Hematopoietic multipotent progenitor cell (in vitro differentiated cells): ENCODE measurements around the gene LRRC49. TPM values are rescaled to one million over a fixed set of nuclear protein-coding genes. Genes with fewer than 3 reads are reported as not detected.
"Not testable (repeated sequence)": the region's sequence is repeated elsewhere in the genome, so short reads cannot be mapped to it uniquely, and the experiment has no call there.

Source experiments
- DNase-seq, 3 donors: peaks; one replicate each; pipeline ENCODE4 v3.0.0-alpha.2; 2011 to 2015; ENCODE audit warnings: low read depth in 2 of 3, low spot score in 2 of 3
- total RNA-seq: library from RNA; depleted of rRNA; stranded (reverse); fragments of >200 nt; gene quantifications from one replicate; pipeline ENCODE4 v1.2.3, GENCODE V29; 2012

The LRRC49 gene
- total RNA-seq, 1 donor = 1.6 TPM

- no peak for DNase-seq
Observed at GRCh38 chr15:70967646-70968045, 75.0 kb downstream of the LRRC49 start.

DNA sequence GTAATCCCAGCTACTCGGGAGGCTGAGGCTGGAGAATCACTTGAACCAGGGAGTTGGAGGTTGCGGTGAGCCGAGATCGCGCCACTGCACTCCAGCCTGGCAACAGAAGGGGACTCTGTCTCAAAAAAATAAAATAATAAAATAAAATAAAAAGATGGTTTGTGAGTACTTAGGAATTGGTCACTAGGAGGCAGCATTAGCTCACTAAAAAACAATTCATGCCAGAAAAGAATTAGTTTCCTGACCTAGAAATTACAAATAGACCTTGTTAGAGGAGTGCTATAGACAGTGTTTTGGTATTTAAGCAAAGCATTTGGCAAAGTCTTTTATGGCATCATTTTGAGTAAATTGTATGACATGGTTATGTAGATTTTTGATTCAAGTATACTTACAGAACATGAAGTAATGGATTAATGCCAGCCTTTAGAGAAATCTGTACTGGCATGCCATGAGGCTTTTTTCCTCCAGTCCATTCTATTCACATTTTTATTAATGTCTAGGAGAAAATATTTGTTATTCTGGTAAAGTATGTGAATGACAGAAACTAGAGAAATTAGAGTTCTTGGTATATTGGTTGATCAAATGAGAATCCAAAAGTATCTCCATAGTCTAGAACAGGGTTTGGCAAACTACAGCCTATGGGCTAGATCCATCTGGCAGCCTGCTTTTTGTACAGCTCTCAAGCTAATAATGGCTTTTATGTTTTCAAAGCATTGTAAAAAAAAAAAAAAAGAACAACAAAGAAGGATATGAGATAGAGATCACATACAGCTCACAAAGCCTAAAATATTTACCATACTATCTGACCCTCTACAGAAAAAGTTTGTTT is 81.6 kb downstream of the LRRC49 start:
- DNase-seq = peak in 2 of 3 donors; percentile 6 to 21

DNA sequence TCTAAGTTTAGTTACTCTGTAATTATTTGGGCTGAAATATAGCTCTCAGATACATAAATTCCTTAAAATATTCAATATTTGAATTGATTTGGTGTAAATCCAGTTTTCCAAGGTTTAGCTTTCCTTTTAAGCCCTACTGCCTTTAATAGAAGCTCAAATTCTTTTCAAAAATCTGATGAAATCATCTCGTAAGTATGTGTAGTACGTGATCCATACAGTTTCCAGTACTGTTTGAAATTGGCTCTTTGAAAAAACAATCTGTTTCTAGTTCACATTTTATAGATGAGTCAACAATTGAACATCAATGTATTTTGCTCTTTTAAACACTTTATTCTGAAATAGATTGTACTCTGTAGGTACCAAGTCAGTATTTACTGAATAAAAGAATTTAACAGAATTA is 84.2 kb downstream of the LRRC49 start:
- no peak for DNase-seq

- DNase-seq = peak in 1 of 3 donors; percentile 14
Observed at GRCh38 chr15:70995383-70995970, 102.9 kb downstream of the LRRC49 start.

DNA sequence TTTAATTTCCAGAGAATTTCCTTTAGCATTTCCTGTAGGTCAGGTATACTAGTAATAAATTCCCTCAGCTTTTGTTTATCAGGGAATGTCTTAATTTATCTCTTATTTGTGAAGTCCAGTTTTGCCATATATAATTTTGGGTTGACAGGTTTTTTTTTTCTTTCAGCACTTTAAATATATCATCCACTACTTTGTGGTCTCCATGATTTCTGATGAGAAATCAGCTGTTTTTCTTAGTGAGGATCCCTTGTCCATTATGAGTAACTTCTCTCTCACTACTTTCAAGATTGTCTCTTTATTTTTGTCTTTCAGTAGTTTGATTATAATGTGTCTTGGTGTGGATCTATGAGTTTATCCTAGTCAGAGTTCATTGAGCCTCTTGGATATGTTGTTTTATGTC is 105.7 kb downstream of the LRRC49 start:
- no peak for DNase-seq

GRCh38 chr15:71002316-71002715 is 109.7 kb downstream of the LRRC49 start:
- no peak for DNase-seq

DNA sequence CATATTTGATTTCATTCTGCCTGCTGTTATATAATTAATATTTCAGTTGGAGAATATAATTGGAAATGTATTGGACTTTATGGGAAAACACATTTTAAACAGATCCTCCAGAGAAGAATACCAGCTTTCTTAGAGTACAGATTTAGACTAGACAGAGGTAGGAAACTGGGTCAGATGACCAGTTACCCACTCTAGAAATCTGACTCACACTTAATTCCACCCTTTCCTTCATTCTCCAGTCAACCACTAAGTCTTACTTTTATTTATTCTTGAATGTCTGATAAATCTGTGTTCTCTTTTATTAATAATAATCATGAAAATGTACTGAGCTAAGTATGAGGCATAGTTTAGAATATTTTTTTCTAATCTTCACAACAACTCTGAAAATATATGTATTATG is 110.7 kb downstream of the LRRC49 start:
- no peak for DNase-seq

- not testable (repeated sequence) for DNase-seq
Observed at GRCh38 chr15:71004506-71004905, 111.9 kb downstream of the LRRC49 start.

DNA sequence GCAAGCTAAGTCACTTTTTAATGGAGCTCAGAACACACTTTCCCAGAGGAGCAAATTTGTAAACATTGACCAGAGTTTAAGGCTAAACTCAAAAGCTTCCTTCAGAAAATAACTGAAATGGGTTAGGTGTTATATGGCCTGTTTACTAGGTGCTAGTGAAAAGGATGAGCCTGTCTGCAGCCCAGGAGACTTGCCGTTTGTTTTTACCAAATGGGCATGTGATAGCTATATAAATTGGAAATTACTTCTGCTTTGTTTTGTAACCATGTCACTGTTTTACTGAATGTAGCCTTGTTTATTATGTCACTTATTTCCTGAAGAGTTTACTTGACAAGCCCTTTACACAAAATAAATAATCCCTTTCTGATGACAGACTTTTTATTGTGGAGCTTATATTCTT is 113.3 kb downstream of the LRRC49 start:
- no peak for DNase-seq

DNA sequence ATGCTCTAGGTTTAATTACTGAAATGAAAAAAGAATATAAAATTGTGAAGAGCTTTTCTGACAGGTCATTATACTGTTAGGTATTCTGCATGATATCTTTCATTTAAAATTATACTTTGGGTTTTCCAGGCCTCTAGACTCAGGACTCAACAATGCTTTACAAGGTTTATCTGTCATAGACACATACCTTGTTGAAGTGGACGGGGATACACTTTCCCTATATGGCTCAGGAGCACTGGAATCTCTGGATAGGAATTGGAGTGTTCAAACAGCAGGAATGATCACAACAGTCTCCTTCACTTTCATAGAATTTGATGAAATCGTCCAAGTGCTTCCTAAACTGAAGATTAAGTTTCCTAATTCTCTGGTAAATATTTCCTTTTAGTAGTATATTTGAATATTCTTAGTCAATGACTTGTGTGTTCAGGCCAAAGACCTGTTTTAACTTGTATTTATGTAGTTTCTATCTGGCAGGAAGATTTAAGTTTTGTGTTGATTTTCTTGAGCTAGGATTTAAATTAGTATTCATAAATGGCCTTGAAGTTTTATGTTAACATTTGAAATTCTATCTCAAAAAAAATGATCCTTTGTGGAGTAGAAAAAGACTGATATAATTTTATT is 115.7 kb downstream of the LRRC49 start:
- no peak for DNase-seq

DNA sequence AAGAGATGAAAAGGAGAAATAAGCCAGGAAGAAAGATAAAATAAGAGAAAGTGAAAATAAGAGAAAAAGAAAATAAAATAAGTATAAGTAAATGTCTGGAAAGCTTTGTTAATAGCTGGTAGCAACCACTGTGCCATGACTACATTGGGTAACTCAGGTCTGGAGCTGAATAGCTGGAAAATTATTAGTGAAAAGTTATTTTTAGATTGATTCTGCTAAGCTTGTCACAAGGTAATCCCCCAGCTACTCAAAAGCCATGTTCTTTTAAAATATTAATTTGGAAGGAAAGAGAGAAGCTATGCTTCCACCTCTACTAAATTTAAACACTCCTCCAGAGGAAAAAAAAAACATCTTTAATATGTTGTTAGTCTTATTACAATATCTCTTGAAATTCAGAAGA is 117.8 kb downstream of the LRRC49 start:
- no peak for DNase-seq

GRCh38 chr15:71010997-71011396 is 118.4 kb downstream of the LRRC49 start:
- DNase-seq = no peak

GRCh38 chr15:71011503-71012155 is 119.0 kb downstream of the LRRC49 start:
- peak in 1 of 3 donors; percentile 8 for DNase-seq

- DNase-seq = no peak
Observed at GRCh38 chr15:71013446-71013845, 120.8 kb downstream of the LRRC49 start.

DNA sequence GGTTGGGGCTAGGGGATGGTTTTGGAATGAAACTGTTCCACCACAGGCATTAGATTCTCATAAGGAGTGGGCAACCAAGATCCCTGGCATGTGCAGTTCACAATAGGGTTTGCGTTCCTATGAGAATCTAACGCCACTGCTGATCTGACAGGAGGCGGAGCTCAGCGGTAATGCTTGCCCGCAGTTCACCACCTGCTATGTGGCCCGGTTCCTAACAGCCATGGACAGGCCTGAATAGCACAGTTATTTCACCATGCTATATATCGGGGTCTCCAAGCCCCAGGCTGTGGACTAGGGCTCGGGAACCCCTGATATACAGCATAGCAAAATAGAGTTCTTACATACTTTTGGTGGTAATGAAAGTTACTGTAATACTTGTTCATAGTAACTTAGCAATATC is 122.7 kb downstream of the LRRC49 start:
- no peak for DNase-seq

GRCh38 chr15:71031232-71031631 is 138.6 kb downstream of the LRRC49 start:
- DNase-seq = not testable (repeated sequence)

DNA sequence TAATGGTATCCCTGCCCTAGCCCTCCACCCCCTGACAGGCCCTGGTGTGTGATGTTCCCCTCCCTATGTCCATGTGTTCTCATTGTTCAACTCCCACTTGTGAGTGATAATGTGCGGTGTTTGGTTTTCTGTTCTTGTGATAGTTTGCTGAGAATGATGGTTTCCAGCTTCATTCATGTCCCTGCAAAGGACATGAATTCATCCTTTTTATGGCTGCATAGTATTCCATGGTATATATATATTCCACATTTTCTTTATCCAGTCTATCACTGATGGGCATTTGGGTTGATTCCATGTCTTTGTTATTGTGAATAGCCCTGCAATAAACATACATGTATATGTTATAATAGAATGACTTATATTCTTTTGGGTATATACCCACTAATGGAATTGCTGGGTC is 142.9 kb downstream of the LRRC49 start:
- not testable (repeated sequence) for DNase-seq

GRCh38 chr15:71042356-71042922 is 149.8 kb downstream of the LRRC49 start:
- DNase-seq = no peak

DNA sequence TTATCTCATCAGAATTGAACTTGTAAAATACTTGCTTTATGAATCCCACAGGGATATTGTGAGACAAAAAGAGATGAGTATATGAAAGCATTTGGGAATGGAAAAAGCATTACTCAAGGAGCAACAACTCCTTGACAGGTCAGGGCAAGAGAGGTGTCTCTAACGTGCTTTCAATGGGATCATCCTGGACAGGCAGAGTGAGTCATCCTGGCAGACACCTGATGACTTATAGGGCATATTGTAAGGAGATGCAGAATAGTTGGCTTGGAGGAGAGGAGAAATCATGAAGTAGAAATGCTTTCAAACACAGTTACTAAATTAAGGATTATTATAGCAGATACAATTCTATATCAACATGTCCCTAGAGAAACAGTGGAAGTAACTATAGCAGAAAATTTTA is 150.7 kb downstream of the LRRC49 start:
- DNase-seq = no peak

DNA sequence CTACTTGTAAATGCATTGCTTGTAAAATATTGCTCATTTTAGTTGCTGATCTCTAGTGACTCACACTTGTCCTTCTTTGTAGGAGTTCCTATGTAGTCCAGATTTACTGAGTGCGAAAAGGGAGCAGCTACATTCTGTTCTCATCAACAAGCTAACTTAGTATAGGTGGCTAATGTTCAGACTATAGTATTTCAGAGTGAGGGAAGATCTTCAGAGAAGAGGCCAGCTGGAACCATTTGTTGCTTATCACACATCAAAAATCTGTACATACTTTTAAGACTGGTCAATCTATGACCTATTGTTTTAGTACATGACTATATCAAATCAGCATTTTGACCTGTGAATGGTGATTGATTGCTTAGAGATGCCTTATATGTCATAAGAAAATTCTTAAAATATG is 151.4 kb downstream of the LRRC49 start:
- DNase-seq = no peak

GRCh38 chr15:71046146-71046545 is 153.5 kb downstream of the LRRC49 start:
- DNase-seq = not testable (repeated sequence)
